Germinal center (tissue), 1 donor: Measurements from ENCODE around the gene AMZ1.
"Not testable (repeated sequence)": the region's sequence is repeated elsewhere in the genome, so short reads cannot be mapped to it uniquely, and the experiment has no call there.

Experiments used
- DNase-seq: peaks from one replicate; pipeline ENCODE4 v3.0.0; 2012; ENCODE audit warnings: mixed read lengths, low spot score

Gene AMZ1

DNA sequence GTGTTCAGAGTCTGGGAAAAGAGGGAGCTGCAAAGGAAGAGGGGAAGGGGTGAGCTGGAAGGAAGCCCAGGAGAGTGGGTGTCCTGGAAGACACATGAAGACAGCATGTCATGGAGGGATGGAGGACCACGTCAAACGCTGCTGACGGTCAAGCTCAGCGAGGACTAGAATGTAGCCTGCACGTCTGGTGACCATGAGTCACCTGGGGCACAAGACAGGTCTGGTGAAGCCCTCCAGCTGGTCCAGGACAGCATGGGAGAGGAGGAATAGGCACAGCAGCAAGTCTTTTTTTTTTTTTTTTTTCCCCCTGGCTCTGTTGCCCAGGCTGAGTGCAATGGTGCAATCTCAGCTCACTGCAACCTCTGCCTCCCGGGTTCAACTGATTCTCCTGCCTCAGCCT, 19.6 kb upstream of the AMZ1 start:
- DNase-seq = no peak

DNA sequence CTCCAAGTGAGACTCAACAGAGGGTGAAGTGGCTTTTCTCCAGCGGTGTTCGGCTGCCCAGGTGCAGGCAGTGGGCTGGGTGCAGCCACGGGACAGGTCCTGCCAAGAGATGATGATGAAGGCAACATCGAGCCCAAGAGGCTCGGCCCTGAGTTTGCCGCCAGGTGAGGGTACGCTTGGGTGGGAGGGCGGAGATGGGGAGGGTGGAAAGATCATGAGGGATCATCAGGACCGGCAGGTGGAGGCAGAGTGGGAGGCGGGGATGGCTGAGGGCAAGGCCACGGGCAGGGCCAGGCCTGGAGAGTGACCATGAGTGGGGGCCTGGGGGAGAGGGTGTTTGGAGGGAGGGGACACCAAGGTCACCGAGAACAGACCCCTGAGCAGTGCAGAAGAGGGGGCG, 17.8 kb upstream of the AMZ1 start:
- no peak for DNase-seq

DNA sequence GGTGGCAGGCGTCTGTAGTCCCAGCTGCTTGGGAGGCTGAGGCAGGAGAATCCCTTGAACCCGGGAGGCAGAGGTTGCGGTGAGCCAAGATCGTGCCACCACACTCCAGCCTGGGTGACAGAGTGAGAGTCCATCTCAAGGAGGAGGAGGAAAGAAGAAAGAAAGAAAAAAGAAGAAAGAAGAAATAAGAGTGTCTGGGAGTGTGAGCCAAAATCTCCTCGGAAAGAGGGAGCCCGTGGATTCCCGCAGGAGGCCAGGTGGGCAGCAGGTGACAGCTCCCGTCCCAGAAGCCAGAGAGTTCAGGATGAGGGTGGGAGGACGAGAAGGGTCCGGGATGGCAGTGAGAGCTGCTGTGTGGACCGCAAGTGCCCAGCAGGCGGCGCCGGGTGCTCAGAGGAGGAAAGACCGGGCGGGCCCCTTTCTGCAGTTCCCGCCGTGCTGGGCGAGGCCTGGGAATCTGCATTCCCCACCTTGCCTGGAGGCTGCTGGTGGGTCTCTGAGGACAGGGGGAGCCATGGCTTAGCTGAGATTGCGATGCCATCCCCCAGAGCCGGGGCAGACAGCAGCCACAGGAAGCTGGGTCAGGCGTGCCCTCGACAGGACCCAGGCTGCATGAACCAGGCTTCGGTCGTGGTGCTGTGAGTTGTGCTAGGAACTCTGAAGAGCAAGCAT, 17.1 kb upstream of the AMZ1 start:
- peak; percentile 75 for DNase-seq

DNA sequence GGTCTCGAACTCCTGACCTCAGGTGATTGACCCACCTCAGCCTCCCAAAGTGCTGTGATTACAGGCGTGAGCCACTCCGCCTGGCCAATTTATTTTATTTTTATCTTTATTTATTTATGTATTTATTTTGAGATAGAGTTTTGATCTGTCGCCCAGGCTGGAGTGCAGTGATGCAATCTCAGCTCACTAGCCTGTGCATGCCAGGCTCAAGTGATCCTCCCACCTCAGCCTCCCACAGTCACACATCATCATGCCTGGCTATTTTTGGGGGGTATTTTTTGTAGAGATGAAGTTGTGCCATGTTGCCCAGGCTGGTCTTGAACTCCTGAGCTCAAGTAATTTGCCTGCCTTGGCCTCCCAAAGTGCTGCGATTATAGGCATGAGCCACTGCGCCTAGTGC, 14.8 kb upstream of the AMZ1 start:
- not testable (repeated sequence) for DNase-seq

DNA sequence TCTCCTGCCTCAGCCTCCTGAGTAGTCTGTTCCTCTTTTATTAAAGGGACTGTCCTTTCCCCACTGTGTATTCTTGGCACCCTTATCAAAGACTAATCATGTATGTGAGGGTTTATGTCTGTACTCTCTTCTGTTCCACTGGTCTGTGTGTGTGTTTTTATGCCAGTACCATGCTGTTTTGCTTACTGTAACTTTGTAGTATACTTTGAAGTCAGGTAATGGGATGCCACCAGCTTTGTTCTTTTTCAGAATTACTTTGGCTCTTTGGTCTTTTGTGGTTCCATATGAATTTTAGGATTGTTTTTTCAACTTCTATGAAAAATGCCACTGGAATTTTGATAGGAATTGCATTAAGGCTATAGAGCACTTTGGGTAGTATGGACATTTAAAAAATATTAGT, 14.1 kb upstream of the AMZ1 start:
- no peak for DNase-seq

DNA sequence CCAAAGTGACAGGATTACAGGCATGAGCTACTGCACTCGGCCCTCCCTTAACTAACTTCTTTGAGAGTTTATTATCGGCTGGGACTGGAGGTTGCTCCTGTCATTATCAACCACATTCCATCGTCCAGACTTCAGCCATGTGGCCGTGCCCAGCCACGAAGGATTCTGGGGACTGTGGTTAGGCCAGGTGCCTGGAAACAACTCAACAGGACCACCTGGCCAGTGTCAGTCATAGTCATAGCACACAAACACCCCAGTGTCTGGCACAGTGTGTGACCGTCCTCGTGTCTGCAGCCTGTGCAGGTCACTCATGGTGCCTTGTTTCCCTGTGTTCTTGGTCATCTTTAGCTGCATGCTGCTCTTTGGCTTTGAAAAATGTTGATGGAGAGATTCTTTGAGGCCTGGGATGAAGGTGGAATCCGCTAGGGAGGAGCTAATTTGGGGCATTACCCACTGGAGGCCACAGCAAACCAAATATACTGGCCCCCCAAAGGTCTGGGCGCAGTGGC, 12.7 kb upstream of the AMZ1 start:
- DNase-seq = no peak

DNA sequence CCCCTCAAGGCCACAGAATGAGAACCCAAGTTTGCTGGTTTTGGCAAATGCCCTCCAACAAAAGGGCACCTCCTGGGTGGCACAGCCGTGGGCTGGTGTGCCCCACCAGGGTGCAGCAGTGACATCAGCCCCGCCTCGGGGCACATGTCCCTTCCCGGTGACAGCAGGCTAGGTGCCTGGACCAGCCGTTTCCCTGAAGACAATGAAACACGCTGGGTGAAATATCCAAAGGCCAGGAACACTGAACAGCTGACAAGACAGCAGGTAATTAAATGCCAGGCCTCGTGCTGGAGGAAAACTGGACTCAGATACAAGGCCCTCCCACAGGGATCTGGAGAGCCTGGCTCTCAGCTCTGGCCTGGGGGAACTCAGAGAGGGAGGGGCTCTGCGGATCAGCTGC, 11.4 kb upstream of the AMZ1 start:
- not testable (repeated sequence) for DNase-seq

DNA sequence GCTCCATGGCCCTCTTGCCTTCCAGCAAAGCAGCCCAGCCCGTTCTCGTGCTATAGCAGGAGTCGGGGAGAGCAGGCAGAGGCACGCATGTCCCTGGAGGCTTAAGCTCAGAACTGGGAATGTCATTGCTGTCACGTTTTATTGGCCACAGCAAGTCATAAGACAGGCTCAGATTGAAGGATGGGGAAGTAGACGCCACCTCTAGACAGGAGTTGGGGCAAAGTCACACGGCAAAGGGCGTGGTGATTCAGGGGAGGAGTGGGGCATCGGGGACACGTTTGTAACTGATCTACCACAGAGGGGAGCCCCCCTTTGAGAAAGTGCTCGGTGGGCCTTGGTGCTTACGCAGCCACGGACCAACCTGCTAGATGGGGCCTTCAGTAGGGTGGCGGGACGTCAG, 9.5 kb upstream of the AMZ1 start:
- not testable (repeated sequence) for DNase-seq

DNA sequence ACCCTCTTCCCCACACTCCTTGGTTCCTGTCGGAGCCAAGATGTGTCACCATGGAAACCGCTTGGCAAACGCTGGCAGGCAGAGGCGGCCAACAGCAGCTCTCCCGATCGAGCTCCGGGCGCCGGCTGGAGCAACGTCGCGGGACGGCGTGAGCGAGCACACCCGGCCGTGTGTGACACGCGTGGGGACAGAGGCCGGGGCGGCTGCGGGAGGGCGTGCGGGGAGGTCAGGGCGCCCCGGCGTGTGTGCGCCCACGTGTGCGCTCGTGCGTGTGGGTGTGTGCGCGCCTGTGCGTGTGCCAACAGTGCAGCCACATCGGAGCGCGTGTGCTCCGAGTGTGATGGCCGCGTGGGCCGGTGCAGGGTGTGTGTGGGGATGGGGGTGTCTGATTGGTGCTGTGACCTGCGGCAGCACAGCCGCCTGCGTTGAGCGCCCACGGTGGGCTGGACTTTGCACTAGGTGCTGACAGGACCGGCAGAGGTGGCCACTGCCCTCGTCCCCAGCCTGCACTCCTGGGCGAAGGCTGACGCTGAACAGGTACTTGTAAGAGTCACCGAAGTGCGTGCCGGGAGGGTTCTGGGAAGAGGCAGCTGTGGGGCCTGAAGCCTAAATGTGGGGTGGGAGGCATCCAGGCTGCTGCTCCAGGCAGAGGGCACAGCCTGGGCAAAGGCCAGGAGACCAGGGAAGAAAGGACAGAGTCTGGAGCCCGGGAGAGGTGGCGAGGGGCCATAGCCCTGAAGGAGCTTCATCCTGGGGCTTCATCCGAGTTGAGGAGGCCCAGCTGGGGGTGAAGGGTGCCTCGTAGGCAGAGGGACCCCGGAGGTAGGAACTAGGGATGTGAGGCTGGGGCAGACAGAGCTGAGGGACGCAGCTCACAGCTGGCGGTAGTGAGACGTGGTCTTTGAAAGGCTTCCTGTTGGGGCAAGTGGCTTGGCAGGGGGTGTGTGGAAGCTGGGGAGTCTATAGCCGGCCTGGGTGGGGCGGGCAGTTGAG, 8.6 kb upstream of the AMZ1 start:
- DNase-seq = not testable (repeated sequence)

DNA sequence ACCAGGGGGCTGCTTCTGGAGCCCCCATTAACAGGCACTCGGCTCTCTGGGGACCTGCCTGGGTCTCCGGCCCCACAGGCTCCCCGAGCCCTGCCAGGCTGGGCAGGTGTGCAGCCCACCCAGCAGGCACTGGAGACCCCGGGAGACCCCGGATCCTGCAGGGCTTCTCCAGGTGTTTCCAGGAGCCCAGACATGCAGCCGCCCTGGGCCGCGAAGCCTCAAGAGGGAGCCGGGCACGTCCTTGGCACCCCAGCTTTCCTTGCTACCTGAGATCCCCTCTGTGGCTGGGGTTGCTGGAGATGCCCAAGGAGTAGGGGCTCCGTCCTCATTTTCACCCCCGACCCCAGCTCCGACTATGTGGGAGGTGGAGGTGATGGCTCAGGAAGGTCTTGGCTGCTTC, 7.7 kb upstream of the AMZ1 start:
- DNase-seq = no peak

DNA sequence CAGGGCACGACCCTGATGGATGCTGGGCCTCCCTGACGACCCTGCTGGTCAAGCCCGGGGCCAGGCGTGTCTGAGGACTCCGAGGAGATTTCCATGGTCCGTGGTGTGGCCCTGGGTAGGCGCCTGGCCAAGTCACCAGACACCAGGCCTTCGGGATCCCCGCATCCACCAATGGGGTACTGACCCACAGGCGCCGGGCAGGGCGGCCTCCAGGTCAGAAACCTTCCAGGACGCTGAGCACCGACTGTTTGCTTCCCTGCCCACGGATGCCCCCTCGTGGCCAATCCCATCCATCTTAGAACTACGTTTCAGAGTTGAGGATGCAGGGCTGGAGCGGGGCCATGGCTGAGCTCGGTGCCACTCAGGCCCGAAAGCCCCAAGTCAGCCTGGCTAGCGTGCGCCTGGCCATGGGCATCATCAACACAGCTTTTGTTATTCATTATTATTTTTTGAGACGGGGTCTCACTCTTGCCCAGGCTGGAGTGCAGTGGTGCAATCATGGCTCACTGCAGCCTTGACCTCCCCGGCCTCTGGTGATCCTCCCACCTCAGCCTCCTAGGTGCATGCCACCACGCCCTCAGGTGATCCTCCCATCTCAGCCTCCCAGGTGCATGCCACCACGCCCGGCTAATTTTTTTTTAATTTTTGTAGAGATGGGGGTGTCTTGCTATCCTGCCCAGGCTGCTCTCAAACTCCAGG, 7.1 kb upstream of the AMZ1 start:
- DNase-seq = peak; percentile 65

DNA sequence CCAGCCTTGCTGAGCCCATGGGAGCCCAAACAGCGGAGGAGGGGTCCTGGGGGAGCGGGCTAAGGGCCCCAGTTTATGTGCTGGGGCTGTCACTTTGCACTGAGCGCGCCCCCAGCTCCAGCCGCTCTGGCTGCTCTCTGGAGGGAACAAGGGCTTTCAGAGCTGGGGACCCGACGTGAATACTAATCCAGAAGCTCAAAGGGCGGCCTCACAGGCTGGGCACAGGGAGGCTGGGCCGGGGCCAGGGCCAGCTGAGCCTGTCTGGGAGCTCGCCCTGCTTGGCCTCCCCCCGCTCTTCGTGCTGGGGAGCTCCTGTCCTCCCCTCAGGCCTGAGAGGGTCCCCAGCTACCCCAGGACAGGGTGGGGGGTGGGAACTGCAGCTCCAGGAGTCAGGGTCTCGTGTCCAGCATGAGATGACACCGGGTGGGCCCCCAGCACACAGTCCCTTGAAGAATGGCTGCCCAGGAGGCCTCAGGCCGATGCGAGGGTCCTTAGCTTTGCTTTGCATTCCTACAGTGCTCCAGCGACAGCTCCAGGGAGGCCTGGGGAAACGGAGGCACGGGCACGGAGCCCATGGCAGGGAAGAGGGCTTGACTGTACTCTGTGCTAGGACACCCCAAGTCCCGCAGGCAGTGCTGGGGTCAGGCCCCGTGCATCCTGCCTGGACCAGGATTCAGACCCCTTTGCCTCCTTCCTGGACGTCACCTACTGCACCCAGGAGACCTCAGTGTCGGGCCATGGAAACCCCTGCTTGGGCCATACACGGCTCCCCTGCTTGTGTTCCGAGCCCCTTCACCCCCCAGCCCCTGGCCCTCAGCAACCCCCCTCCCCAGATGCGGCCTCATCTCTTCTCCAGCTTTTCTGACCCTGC, 5.8 kb upstream of the AMZ1 start:
- DNase-seq = no peak

DNA sequence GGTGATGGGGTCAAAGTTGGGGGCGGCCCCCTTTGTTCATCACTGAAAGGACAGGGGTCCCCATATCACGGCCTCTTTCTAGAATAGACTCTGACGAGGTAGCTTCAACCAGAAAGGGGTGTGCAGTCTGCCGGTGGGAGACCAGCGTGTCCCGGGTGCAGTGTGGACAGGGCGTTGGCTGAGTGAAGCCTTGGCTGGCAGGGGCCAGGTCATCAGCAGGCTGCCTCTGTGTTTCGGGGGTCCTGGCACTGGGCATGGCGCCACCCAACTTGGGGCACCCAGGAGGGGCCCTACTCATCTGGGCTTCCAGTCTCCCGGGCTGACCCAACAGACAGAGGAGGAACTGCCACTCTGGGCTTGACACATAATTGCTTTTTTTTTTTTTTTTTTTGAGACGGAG, 3.5 kb upstream of the AMZ1 start:
- DNase-seq = no peak

DNA sequence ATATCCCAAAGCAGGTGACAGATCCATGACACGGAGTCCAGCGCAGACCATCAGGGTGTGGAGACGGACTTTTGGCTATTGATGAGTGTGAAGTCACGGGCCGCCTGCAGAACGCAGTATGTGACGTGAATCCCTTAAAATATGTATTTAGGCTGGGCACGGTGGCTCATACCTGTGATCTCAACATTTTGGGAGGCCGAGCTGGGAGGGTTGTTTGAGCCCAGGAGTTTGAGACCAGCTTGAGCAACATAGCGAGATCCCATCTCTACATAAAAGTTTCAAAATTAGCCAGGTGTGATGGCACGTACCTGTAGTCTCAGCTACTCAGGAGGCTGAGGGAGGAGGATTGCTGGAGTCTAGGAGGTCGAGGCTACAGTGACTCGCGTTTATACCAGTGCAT, 1.9 kb upstream of the AMZ1 start:
- no peak for DNase-seq

DNA sequence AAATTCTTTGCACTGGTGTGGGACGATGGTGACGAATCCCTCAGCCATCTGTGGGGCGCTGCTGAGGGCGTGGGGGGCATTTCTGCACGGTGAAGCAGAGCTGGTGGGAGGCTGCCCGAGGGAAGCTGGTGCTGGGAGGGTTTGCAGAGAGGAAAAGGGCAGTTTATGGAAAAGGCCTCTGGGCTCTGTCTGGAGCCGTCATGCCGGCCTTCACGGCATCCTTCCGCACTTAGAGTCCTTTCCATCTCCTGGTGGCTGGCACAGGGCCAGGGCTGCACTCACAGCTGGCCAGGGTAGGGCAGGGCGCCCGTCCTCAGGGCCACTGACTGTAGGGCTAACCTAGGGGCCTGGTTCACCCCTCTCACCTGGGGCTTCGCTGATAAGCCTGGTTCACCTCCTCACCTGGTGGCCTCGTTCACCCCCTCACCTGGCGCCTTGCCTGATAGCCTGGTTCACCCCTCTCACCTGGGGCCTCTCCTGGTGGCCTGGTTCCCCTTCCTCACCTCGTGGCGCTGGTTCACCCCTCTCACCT, 598 bp upstream of the AMZ1 start:
- DNase-seq = no peak

DNA sequence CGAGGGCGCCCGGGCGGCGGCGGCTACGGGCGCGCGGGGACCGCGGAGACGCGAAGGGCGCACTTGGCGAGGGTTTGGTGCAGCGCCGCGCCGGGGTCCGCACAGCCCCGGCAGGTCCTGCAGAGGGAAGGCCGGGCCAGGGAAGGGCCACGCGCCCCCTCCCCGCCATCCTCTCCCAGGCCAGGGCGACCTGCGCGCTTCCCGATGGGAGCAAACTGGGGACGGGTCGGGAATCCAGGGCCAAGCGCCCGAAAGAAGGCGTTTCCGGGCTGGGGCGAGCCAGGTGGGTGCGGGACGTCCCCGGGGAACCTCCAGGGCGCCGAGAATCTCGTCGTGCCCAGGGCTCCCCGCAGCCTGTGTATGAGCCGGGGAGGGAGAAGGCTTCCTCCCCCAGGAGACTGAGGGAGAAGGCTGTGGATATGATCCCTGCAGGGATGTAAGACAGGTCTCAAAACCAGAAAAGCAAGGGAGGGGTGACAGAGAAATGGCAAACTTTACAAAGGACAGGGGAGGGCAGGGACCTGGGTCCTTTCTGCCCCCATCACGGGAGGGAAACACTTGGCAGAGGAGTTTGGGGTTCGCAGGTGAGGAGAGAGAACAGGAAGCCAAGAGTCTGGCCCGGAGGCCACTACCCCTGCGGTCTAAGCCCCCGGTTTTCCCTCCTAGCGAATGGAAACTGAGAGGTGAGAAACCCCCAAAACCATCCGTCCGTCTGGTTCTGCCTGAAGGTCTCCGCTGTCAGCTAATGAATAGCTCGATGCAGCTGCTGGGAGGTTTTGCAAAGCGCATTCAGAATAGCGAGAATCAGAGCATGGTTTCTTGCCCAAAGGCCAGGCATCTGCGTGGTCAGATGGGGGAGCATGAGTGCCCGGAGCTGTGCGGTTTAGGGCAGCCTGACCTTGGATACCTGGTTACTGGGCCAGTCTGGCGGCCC, 674 bp downstream of the AMZ1 start:
- no peak for DNase-seq

DNA sequence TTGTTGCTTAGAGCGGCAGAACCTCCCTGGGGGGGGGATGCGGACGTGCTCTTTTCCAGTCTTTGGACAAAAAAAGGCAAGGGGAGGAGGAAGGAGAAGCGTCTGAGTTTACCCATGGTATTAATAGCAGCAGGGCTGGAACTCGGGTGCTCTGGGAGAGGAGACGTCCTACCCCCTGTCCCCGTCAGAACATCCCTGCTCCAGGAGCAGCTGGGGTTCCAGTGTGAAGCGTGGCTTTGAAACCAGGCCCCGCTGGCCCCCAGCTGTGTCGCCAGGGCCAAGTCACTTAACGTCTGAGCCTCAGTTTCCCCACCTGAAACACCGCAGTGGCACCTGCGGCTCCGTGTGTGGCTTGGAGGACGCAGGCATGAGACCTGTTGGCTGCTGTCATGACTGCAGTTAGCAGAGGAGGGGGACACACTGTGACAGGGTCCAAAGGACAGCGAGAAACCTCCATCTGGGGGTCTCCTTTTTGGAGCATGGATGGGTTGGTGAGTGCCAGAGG, 1.4 kb downstream of the AMZ1 start:
- DNase-seq = no peak

DNA sequence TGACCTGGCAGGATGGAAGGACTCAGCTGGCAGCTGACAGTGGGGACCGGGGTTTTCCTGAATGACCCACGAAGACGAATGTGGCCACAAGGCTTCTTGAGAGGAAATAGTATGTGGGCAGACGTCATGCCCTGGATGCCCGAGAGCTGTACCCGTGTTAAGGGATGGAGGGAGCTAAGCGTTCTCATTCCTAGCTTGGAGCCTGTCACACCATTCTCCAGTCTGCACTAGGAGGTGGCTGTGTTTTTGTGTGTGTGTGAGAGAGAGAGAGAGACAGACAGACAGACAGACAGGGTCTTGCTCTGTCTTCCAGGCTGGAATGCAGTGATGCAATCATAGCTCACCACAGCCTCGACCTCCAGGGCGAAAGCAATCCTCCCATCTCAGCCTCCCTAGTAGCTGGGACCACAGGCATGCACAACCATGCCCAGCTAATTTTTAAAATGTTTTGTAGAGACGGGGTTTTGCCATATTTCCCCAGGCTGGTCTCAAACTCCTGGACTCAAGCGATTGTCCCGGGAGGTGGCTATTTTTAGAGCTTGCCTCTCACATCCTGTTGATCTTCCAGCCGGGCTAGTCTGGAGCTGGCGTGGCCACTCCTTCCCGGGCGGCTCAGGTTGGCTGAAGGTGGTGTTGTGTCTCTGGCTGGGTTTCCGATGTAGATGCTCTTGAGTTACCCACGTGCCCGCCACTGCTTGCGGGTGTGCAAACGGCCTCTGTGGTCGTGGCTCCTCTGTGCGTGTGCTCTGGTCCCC, 2.1 kb downstream of the AMZ1 start:
- no peak for DNase-seq

DNA sequence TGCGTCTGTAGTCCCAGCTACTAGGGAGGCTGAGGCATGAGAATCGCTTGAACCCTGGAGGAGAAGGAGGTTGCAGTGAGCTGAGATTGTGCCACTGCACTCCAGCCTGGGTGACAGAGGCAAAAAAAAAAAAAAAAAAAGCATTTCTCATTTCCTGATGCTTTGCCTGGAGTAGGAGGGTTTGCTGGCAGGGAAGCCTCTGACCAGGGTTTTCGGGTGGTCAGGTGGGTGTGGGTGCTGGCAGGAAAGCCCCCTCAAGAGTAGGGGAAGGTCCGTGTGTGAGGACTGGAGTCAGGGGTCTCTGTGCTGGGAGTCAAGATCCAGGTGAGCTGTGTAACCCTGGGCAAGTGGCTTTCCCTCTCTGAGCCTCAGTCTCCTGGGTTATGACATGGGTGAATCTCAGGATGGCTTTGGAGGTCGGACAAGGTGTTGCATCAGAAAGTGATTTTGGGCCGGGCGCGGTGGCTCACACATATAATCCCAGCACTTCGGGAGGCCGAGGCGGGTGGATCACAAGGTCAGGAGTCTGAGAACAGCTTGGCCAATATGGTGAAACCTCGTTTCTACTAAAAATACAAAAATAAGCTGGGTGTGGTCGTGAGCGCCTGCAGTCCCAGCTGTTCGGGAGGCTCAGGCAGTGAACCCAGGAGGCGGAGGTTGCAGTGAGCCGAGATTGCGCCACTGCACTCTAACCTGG, 3.2 kb downstream of the AMZ1 start:
- DNase-seq = no peak
